Mesenchymal stem cell (in vitro differentiated cells and primary cell): ENCODE data around the gene CASQ2.
A peak's percentile ranks its signal among the peaks of the same experiment; 100 is the strongest.

Experiments
- DNase-seq: peaks from one replicate; pipeline ENCODE4 v3.0.0-alpha.2; 2013
- H2AFZ ChIP-seq: one replicate; pipeline ENCODE4 v1.6.1; 2013; ENCODE audit warnings: low read depth, mild to moderate bottlenecking, control low read depth, inconsistent platforms, low read length, moderate library complexity
- H2AK5ac ChIP-seq: 2 replicates; pipeline ENCODE4 v1.6.1; 2013; ENCODE audit warnings: low read length, moderate library complexity, mild to moderate bottlenecking, inconsistent platforms; ENCODE audit not compliant: severe bottlenecking
- H2BK120ac ChIP-seq: one replicate; pipeline ENCODE4 v1.6.1; 2013; ENCODE audit warnings: low read depth, mild to moderate bottlenecking, inconsistent platforms, low read length, moderate library complexity
- H2BK12ac ChIP-seq, 2 experiments: one replicate each; pipeline ENCODE4 v1.6.1; 2013; ENCODE audit warnings: inconsistent platforms in 2 of 2, low read length in 2 of 2, mild to moderate bottlenecking in 2 of 2, moderate library complexity in 2 of 2, control low read depth in 1 of 2
- H2BK15ac ChIP-seq: one replicate; pipeline ENCODE4 v1.6.1; 2013; ENCODE audit warnings: mild to moderate bottlenecking, low read depth, inconsistent platforms; ENCODE audit not compliant: poor library complexity, severe bottlenecking
- H2BK5ac ChIP-seq: 2 replicates; pipeline ENCODE4 v1.6.1; 2013; ENCODE audit warnings: low read depth, mild to moderate bottlenecking, low read length, control low read depth, inconsistent platforms; ENCODE audit not compliant: poor library complexity, severe bottlenecking
- H3K14ac ChIP-seq, 2 experiments: one replicate each; pipeline ENCODE4 v1.6.1; 2013; ENCODE audit warnings: inconsistent platforms in 2 of 2, low read length in 2 of 2, control low read depth in 1 of 2, mild to moderate bottlenecking in 1 of 2, moderate library complexity in 1 of 2
- H3K18ac ChIP-seq, 2 experiments: one replicate each; pipeline ENCODE4 v1.6.1; 2013; ENCODE audit warnings: inconsistent platforms in 2 of 2, low read length in 2 of 2, control low read depth in 1 of 2, low read depth in 1 of 2, mild to moderate bottlenecking in 1 of 2
- H3K23ac ChIP-seq, 2 experiments: one replicate each; pipeline ENCODE4 v1.6.1; 2013; ENCODE audit warnings: inconsistent platforms in 2 of 2, low read length in 2 of 2, mild to moderate bottlenecking in 2 of 2, moderate library complexity in 2 of 2, control low read depth in 1 of 2
- H3K27ac ChIP-seq: 2 replicates; pipeline ENCODE4 v1.5.1; 2013; ENCODE audit warnings: mild to moderate bottlenecking, moderate library complexity, low read length, control low read depth, inconsistent platforms; ENCODE audit not compliant: poor library complexity, severe bottlenecking
- H3K27me3 ChIP-seq, 2 experiments: 2 replicates each; pipeline versions ENCODE4 v1.6.1 to v1.7.0; 2013; ENCODE audit warnings: low read length in 2 of 2, mild to moderate bottlenecking in 2 of 2, moderate library complexity in 2 of 2, control low read depth in 1 of 2, inconsistent platforms in 1 of 2; ENCODE audit not compliant: control insufficient read depth in 1 of 2, insufficient read depth in 1 of 2
- H3K36me3 ChIP-seq, 2 experiments: 2 replicates each; pipeline versions ENCODE4 v1.6.1 to v1.7.0; 2013; ENCODE audit warnings: low read length in 2 of 2, control low read depth in 1 of 2, inconsistent platforms in 1 of 2, low read depth in 1 of 2, mild to moderate bottlenecking in 1 of 2; ENCODE audit not compliant: insufficient read depth in 2 of 2, control insufficient read depth in 1 of 2
- H3K4ac ChIP-seq, 2 experiments: one replicate each; pipeline ENCODE4 v1.6.1; 2013; ENCODE audit warnings: inconsistent platforms in 2 of 2, low read length in 2 of 2, mild to moderate bottlenecking in 2 of 2, moderate library complexity in 2 of 2, control low read depth in 1 of 2, low read depth in 1 of 2
- H3K4me1 ChIP-seq: 2 replicates; pipeline ENCODE4 v1.6.1; 2013; ENCODE audit warnings: low read depth, low read length, control low read depth; ENCODE audit not compliant: control insufficient read depth, insufficient read depth
- H3K4me2 ChIP-seq: 2 replicates; pipeline ENCODE4 v1.6.1; 2013; ENCODE audit warnings: low read length, mild to moderate bottlenecking, inconsistent platforms; ENCODE audit not compliant: poor library complexity, severe bottlenecking
- H3K4me3 ChIP-seq, 2 experiments: 2 replicates each; pipeline versions ENCODE4 v1.5.1 to v1.7.0; 2013; ENCODE audit warnings: low read length in 2 of 2, mild to moderate bottlenecking in 2 of 2, control low read depth in 1 of 2, low read depth in 1 of 2; ENCODE audit not compliant: insufficient read depth in 1 of 2
- H3K79me1 ChIP-seq: replicated peaks from 2 replicates; pipeline ENCODE4 v1.6.1; 2013; ENCODE audit warnings: mild to moderate bottlenecking, control low read depth, low read length, inconsistent platforms; ENCODE audit not compliant: poor library complexity, severe bottlenecking
- H3K9ac ChIP-seq: 2 replicates; pipeline ENCODE4 v1.7.0; 2013; ENCODE audit warnings: mild to moderate bottlenecking, low read length, moderate library complexity
- H3K9me3 ChIP-seq: 2 replicates; pipeline ENCODE4 v1.7.0; 2013; ENCODE audit warnings: mild to moderate bottlenecking, low read length; ENCODE audit not compliant: control insufficient read depth
- H4K8ac ChIP-seq: one replicate; pipeline ENCODE4 v1.6.1; 2013; ENCODE audit warnings: inconsistent platforms, mild to moderate bottlenecking, low read length, moderate library complexity
- H4K91ac ChIP-seq: one replicate; pipeline ENCODE4 v1.6.1; 2013; ENCODE audit warnings: mild to moderate bottlenecking, low read length, inconsistent platforms
- WGBS: methylation state at CpG from one replicate; pipeline ENCODE4 v1.1.7; 2013; ENCODE audit warnings: mixed read lengths; 5-methylcytosine and 5-hydroxymethylcytosine counted together

Gene CASQ2

DNA sequence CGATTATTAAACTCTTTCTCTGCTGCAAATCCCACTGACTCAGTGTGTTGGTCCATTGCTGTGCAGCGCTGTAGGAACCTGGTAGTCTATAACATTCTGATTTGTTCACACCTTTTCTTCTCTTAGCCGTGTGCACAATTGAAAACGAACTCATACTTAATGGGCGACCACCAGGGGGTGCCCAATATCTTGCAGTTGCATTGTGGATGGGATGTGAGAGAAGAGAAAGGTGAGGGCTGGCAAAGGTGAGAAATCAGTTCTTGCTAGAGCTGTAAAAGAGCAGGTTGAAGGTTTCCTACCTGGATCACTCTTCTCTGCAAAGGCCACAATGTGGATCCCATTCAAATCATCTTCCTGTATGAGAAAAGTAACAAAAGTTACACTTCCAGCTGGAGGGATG, 51.0 kb downstream of the CASQ2 start:
- WGBS, result 43% methylated on average over 5 of the region's 5 CpGs
- no peak overlapping the region for H2BK120ac ChIP-seq
- no peaks in the 10 kb centered on the region for H3K79me1 ChIP-seq

DNA sequence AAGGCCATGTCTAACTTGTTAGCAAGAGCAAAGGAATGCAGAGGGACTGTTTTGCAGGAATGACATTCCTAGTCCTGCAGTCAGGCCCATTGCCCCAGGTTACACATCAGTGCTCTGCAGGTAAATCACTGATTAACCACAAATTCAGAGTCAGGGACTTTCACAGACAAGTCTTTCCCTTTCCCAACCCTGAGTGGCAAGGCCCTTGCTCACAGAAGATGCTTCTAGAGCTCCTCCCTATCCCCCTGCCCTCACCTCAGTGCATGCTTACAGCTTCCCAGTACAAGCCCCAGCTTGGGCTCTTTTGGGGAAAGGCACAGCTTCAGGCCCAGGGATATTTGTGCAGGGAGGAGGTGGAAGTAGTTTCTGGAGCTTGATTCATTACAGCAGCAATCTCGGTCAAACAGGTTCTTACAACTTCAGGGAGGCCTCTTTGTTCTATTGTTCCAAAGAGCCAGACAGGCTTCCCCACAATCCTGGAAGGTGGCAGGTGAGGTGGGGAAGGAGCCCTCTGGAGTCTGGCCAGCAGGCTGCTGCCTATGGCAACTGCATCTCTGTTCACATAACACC, 53.9 kb downstream of the CASQ2 start:
- Histone ChIP-seq H2BK120ac (no peak overlapping the region), H2BK15ac (no peak overlapping the region), H3K4me2 (no peak overlapping the region), H3K14ac (no peak overlapping the region), H3K9me3 (no peaks in the 10 kb centered on the region), H3K27me3 (peaks cover 10 to 46% of the 10 kb centered on the region in 2 experiments), H2BK12ac (no peak overlapping the region), H3K18ac (no peak overlapping the region), H4K8ac (no peak overlapping the region), H3K79me1 (no peaks in the 10 kb centered on the region), H3K4ac (no peak overlapping the region), H3K36me3 (no peaks in the 10 kb centered on the region), H2BK5ac (no peak overlapping the region), H2AK5ac (no peak overlapping the region), H3K9ac (no peak overlapping the region), H3K23ac (no peak overlapping the region), H3K27ac (no peak overlapping the region), H4K91ac (no peak overlapping the region), H3K4me1 (peaks cover 6% of the 10 kb centered on the region), H2AFZ (no peak overlapping the region), H3K4me3 (no peak overlapping the region)
- WGBS, result 100% methylated on average over 1 of the region's 1 CpG
- DNase-seq, result no peak

More for the DNA sequence above, 51.0 kb downstream of the CASQ2 start:
- H3K27me3 ChIP-seq, result peaks cover 0 to 24% of the 10 kb centered on the region in 2 experiments
- no peak overlapping the region for H2BK15ac ChIP-seq
- no peak overlapping the region for H4K8ac ChIP-seq
- no peak overlapping the region for H3K18ac ChIP-seq
- H3K4me2 ChIP-seq, result no peak overlapping the region
- no peak overlapping the region for H3K9ac ChIP-seq
- H2AFZ ChIP-seq, result no peak overlapping the region
- no peak overlapping the region for H2BK12ac ChIP-seq
- peak; percentile 51 for DNase-seq
- no peaks in the 10 kb centered on the region for H3K9me3 ChIP-seq
- H3K14ac ChIP-seq, result no peak overlapping the region
- H3K4me1 ChIP-seq, result peaks cover 6% of the 10 kb centered on the region
- no peak overlapping the region for H3K23ac ChIP-seq
- H3K4ac ChIP-seq, result no peak overlapping the region
- no peak overlapping the region for H3K27ac ChIP-seq
- H4K91ac ChIP-seq, result no peak overlapping the region
- no peak overlapping the region for H3K4me3 ChIP-seq
- H2BK5ac ChIP-seq, result no peak overlapping the region
- H3K36me3 ChIP-seq, result no peaks in the 10 kb centered on the region
- no peak overlapping the region for H2AK5ac ChIP-seq

DNA sequence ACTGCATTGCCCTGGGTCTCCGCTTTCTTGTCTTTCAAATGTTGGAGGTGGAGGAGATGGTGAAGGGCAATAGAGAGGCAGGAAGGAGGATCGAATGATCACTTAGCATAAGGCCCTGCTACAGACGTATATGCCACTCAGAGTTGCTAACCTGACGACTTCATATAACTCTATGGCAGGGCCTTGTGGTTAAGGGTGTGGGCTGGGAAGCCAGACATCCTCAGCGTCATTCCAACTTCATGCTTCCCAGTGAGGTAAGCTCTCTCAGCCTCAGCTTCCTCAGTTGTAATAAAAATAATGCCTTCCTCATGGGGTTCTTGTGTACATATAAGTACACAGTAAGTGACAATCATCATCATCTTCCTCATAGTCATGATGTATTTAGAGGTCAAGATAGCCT, 54.6 kb downstream of the CASQ2 start:
- WGBS, result 100% methylated on average over 3 of the region's 5 CpGs

DNA sequence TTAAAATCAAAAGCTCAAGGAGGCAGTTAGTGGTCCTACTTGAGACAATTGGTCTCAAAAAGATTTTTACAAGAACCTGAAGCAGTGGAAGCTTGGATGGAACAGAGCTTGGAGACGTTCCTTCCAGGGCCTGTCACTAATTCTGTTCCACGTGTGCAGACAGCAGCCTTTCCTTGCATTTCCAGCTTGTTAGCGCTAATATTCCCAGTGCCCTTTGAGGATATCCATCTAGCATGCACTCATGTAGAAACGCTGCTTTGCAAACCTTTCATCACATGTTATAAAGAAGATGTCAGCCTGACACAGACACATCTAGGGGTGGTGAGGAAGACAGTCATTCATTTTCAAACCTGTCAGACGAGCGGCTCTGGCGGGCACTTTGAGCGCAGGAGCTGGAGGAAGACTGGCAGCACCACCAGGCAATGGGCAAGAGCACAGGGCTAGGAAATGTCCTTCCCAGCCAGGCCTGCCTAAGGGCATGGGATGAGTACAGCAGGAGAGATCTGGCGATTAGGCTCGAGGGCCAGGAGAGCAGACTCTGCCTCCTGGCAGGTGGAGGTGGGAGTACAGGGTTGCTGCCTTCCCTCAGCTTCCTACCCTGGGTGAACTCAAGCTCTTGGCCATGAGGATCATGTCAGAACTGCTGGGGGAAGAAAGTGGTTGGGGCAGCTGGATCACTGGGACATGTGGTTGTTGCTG, 55.5 kb downstream of the CASQ2 start:
- no peak overlapping the region for H2BK120ac ChIP-seq
- H3K27me3 ChIP-seq, result peaks cover 18 to 58% of the 10 kb centered on the region in 2 experiments
- no peak overlapping the region for H2BK12ac ChIP-seq
- H2AFZ ChIP-seq, result no peak overlapping the region
- no peak overlapping the region for H2BK15ac ChIP-seq
- DNase-seq, result no peak
- H3K4ac ChIP-seq, result no peak overlapping the region
- H3K4me1 ChIP-seq, result peaks cover 6% of the 10 kb centered on the region
- H3K79me1 ChIP-seq, result no peaks in the 10 kb centered on the region
- no peak overlapping the region for H3K4me2 ChIP-seq
- no peaks in the 10 kb centered on the region for H3K36me3 ChIP-seq
- H4K91ac ChIP-seq, result no peak overlapping the region
- no peak overlapping the region for H2AK5ac ChIP-seq
- no peak overlapping the region for H3K23ac ChIP-seq
- no peak overlapping the region for H3K4me3 ChIP-seq
- no peak overlapping the region for H3K18ac ChIP-seq
- no peak overlapping the region for H2BK5ac ChIP-seq
- no peak overlapping the region for H3K14ac ChIP-seq
- H3K9me3 ChIP-seq, result no peaks in the 10 kb centered on the region
- 86% methylated on average over 9 of the region's 10 CpGs for WGBS
- no peak overlapping the region for H3K9ac ChIP-seq
- H4K8ac ChIP-seq, result no peak overlapping the region
- H3K27ac ChIP-seq, result no peak overlapping the region

More for the DNA sequence above, 54.6 kb downstream of the CASQ2 start:
- Histone ChIP-seq H2BK15ac (no peak overlapping the region), H2AK5ac (no peak overlapping the region), H3K4ac (no peak overlapping the region), H3K4me1 (peaks cover 6% of the 10 kb centered on the region), H3K4me3 (no peak overlapping the region), H3K14ac (no peak overlapping the region), H4K8ac (no peak overlapping the region), H2BK120ac (no peak overlapping the region), H3K18ac (no peak overlapping the region), H3K4me2 (no peak overlapping the region), H3K27ac (no peak overlapping the region), H3K23ac (no peak overlapping the region), H2AFZ (no peak overlapping the region), H3K79me1 (no peaks in the 10 kb centered on the region), H4K91ac (no peak overlapping the region), H3K27me3 (peaks cover 14 to 53% of the 10 kb centered on the region in 2 experiments), H3K9me3 (no peaks in the 10 kb centered on the region), H2BK5ac (no peak overlapping the region), H2BK12ac (no peak overlapping the region), H3K36me3 (no peaks in the 10 kb centered on the region), H3K9ac (no peak overlapping the region)
- no peak for DNase-seq
